Vagina (tissue), 2 donors: ENCODE measurements around the gene PTPN2.

Source experiments
- POLR2AphosphoS5 ChIP-seq, 2 donors: sonication (generic); formaldehyde crosslinking; IDR thresholded peaks; one replicate each; pipeline ENCODE4 v1.9.0; 2017; ENCODE audit warnings: antibody characterized with exemption in 2 of 2, mild to moderate bottlenecking in 2 of 2, low read depth in 1 of 2; ENCODE audit not compliant: insufficient read depth in 1 of 2
- TF ChIP-seq, protein P1 (sequence below), 3 experiments: fragments of 450-650 bp in 2 of 3; fragments of 200-600 bp in 1 of 3; sonication (generic) in 1 of 3; IDR thresholded peaks; one replicate each; pipeline ENCODE4 v1.5.1; 2017 to 2019; ENCODE audit warnings: antibody characterized with exemption in 3 of 3, mild to moderate bottlenecking in 2 of 3, moderate library complexity in 2 of 3

DNA sequence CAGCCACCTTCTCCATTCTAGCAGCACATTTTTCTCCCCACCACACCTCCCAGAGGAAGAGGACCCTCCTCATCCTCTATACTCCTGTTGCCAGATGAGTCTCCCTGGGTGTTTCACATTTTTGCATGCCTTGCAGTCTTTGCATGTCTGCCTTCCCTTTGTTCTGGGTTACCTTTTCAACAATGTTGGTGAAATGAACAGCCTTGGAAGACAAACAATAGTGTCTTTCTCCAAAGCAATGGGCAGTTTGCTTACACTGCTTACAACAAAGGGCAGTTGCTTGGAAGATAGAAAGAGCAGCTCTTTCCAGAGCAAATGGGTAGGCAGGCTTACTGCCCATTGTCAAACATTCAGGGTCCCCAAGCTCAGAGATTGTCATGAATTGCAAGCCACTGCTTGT is 49.3 kb upstream of the PTPN2 start:
- no peak for TF ChIP-seq POLR2AphosphoS5 (IDR thresholded peaks at IDR 0.05; ENCODE audit: insufficient read depth in 1 of 2, low read depth in 1 of 2)
- TF ChIP-seq, protein P1, sequence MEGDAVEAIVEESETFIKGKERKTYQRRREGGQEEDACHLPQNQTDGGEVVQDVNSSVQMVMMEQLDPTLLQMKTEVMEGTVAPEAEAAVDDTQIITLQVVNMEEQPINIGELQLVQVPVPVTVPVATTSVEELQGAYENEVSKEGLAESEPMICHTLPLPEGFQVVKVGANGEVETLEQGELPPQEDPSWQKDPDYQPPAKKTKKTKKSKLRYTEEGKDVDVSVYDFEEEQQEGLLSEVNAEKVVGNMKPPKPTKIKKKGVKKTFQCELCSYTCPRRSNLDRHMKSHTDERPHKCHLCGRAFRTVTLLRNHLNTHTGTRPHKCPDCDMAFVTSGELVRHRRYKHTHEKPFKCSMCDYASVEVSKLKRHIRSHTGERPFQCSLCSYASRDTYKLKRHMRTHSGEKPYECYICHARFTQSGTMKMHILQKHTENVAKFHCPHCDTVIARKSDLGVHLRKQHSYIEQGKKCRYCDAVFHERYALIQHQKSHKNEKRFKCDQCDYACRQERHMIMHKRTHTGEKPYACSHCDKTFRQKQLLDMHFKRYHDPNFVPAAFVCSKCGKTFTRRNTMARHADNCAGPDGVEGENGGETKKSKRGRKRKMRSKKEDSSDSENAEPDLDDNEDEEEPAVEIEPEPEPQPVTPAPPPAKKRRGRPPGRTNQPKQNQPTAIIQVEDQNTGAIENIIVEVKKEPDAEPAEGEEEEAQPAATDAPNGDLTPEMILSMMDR (IDR thresholded peaks at IDR 0.05): no peak
